ENCODE results near the gene UNC5A. TPM values are rescaled to one million over a fixed set of nuclear protein-coding genes. Genes with fewer than 3 reads are reported as not detected.

UNC5A gene
- total RNA-seq, 4 donors from 2014 or later, result 0.34 to 0.67 (median 0.67) TPM; not detected in 1

GRCh38 chr5:176850371-176851245, 40.2 kb downstream of the UNC5A start:
- no peak for DNase-seq
- H3K27me3 ChIP-seq, result no peaks in the 10 kb centered on the region
- H3K27ac ChIP-seq, result no peak overlapping the region
- intact Hi-C loops (cut with DNase I), result no loop called here
- no peaks in the 10 kb centered on the region for H3K9me3 ChIP-seq
- TF ChIP-seq CTCF (IDR thresholded peaks at IDR 0.05) (no peak), POLR2A (IDR thresholded peaks at IDR 0.05) (no peak)
- no peak overlapping the region for H3K4me3 ChIP-seq (replicated peaks in 1 of 3)
- no peaks in the 10 kb centered on the region for H3K4me1 ChIP-seq
- H3K36me3 ChIP-seq, result no peaks in the 10 kb centered on the region
- WGBS, 2 donors, result 78 to 81% methylated on average over 18 of the region's 21 CpGs

DNA sequence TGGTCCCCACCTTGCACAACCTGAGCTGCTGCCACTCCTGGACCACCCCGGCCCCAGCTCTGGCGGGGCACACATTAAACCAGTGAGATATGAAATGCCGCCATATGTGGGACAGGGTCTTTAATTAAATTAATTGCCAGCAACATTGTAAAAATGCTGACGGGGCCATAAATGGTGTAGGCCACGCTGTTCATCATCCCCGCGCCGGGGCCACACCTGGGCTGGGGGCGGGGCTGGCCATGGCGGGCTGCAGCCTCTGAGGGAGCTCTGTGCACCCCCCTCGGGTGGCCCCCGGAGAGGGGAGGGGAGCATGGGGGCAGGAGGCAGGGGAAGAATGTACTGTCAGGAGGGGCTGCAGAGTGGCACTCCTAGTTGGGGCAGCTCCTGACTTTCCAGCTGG, 41.0 kb downstream of the UNC5A start:
- Histone ChIP-seq H3K4me1 (no peaks in the 10 kb centered on the region), H3K27me3 (no peaks in the 10 kb centered on the region), H3K36me3 (no peaks in the 10 kb centered on the region), H3K4me3 (replicated peaks in 1 of 3) (no peak overlapping the region), H3K27ac (no peak overlapping the region), H3K9me3 (no peaks in the 10 kb centered on the region)
- WGBS, 2 donors, result 76 to 86% methylated on average over 12 of the region's 12 CpGs
- no peak for TF ChIP-seq CTCF (IDR thresholded peaks at IDR 0.05)
- TF ChIP-seq POLR2A (IDR thresholded peaks at IDR 0.05), result no peak
- DNase-seq, result no peak
- intact Hi-C loops (cut with DNase I), result no loop called here

DNA sequence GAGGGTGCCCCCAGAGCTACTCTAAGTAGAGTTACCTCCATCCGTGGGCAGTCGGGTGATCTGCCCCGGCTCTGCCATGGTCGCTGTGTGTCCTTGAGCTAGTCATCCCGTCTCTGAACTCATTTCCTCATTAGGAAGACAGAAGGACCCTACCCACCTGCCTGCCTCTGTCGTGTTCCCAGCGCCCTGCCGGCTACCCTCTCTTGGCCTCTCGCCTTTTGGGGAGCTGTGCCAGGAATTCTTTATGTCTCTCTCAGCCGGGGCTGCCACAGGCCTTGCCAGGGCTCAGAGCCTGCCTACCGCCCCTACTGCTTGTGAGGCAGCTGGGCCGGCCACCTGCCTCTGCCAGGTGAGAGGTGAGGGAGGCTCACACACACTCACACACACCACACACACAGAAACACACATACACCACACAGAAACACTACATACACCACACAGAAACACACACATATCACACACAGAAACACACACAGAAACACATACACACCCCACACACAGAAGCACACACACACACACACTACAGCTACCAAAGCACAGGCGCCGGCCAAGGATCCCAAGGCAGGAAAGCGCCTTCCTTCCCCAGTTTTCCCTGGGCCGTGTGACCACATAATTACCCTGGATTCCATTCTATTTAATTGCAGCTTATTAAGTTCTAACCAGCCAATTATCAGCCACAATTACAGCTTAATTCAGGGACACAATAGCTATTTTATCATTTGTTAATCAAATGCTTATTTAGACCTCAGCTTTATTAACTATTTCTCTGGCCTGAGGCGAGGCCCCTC, 41.7 kb downstream of the UNC5A start:
- no peaks in the 10 kb centered on the region for H3K27me3 ChIP-seq

GRCh38 chr5:176853151-176853778, 42.9 kb downstream of the UNC5A start:
- DNase-seq, result no peak
- Histone ChIP-seq H3K27ac (no peak overlapping the region), H3K9me3 (no peaks in the 10 kb centered on the region), H3K27me3 (no peaks in the 10 kb centered on the region), H3K4me1 (no peaks in the 10 kb centered on the region), H3K4me3 (replicated peaks in 1 of 3) (no peak overlapping the region), H3K36me3 (no peaks in the 10 kb centered on the region)
- WGBS, 2 donors, result 74 to 75% methylated on average over 4 to 19 of the region's 20 CpGs
- no peak for TF ChIP-seq POLR2A (IDR thresholded peaks at IDR 0.05)
- TF ChIP-seq CTCF (IDR thresholded peaks at IDR 0.05), result no peak
- intact Hi-C loops (cut with DNase I), result no loop called here

More for the DNA sequence above, 41.7 kb downstream of the UNC5A start:
- H3K36me3 ChIP-seq, result no peaks in the 10 kb centered on the region
- WGBS, 2 donors, result 66% methylated on average over 16 to 17 of the region's 17 CpGs
- H3K27ac ChIP-seq, result no peak overlapping the region
- DNase-seq, result no peak
- no peaks in the 10 kb centered on the region for H3K4me1 ChIP-seq
- intact Hi-C loops (cut with DNase I), result no loop called here
- H3K4me3 ChIP-seq (replicated peaks in 1 of 3), result no peak overlapping the region
- no peaks in the 10 kb centered on the region for H3K9me3 ChIP-seq
- TF ChIP-seq POLR2A (IDR thresholded peaks at IDR 0.05), result no peak

- intact Hi-C loops (cut with DNase I), result no loop called here
- no peak overlapping the region for H3K4me3 ChIP-seq (replicated peaks in 1 of 3)
- H3K27ac ChIP-seq, result no peak overlapping the region
- DNase-seq, result no peak
- H3K36me3 ChIP-seq, result no peaks in the 10 kb centered on the region
- no peaks in the 10 kb centered on the region for H3K9me3 ChIP-seq
- no peaks in the 10 kb centered on the region for H3K4me1 ChIP-seq
- H3K27me3 ChIP-seq, result no peaks in the 10 kb centered on the region
- 63 to 68% methylated on average over 8 of the region's 8 CpGs for WGBS, 2 donors
- TF ChIP-seq CTCF (IDR thresholded peaks at IDR 0.05) (no peak), POLR2A (IDR thresholded peaks at IDR 0.05) (no peak)
These were observed 43.8 kb downstream of the UNC5A start for GRCh38 chr5:176854164-176854563.
